ENCODE results near the gene ZNF512. TPM values are rescaled to one million over a fixed set of nuclear protein-coding genes. Genes with fewer than 3 reads are reported as not detected.

Gene ZNF512
- total RNA-seq, 4 donors from 2014 or later, result 17.9 to 82.9 (median 42.6) TPM

GRCh38 chr2:27559228-27559627 lies 23.6 kb upstream of the ZNF512 start:
- no peaks in the 10 kb centered on the region for H3K27me3 ChIP-seq
- H3K4me1 ChIP-seq, result no peaks in the 10 kb centered on the region
- no peak for DNase-seq
- H3K36me3 ChIP-seq, result no peaks in the 10 kb centered on the region
- no peak overlapping the region for H3K4me3 ChIP-seq
- TF ChIP-seq POLR2A (IDR thresholded peaks at IDR 0.05) (no peak), CTCF (IDR thresholded peaks at IDR 0.05) (no peak)
- H3K27ac ChIP-seq, result no peak overlapping the region
- intact Hi-C loops (cut with DNase I; ENCODE audit: low total_unique reads), result no loop called here
- no peaks in the 10 kb centered on the region for H3K9me3 ChIP-seq

GRCh38 chr2:27561060-27561459 lies 21.8 kb upstream of the ZNF512 start:
- H3K4me3 ChIP-seq, result no peak overlapping the region
- DNase-seq, result no peak
- intact Hi-C loops (cut with DNase I; ENCODE audit: low total_unique reads), result no loop called here
- H3K4me1 ChIP-seq, result no peaks in the 10 kb centered on the region
- H3K36me3 ChIP-seq, result no peaks in the 10 kb centered on the region
- no peaks in the 10 kb centered on the region for H3K27me3 ChIP-seq
- H3K27ac ChIP-seq, result no peak overlapping the region
- no peak for TF ChIP-seq CTCF (IDR thresholded peaks at IDR 0.05)
- no peak for TF ChIP-seq POLR2A (IDR thresholded peaks at IDR 0.05)
- H3K9me3 ChIP-seq, result no peaks in the 10 kb centered on the region

GRCh38 chr2:27566628-27567027 lies 16.2 kb upstream of the ZNF512 start:
- Histone ChIP-seq H3K27ac (no peak overlapping the region), H3K4me3 (no peak overlapping the region), H3K36me3 (no peaks in the 10 kb centered on the region), H3K27me3 (no peaks in the 10 kb centered on the region), H3K4me1 (no peaks in the 10 kb centered on the region), H3K9me3 (no peaks in the 10 kb centered on the region)
- TF ChIP-seq POLR2A (IDR thresholded peaks at IDR 0.05) (no peak), CTCF (IDR thresholded peaks at IDR 0.05) (no peak)
- DNase-seq, result no peak
- intact Hi-C loops (cut with DNase I; ENCODE audit: low total_unique reads), result no loop called here

GRCh38 chr2:27569398-27569797 lies 13.4 kb upstream of the ZNF512 start:
- intact Hi-C loops (cut with DNase I; ENCODE audit: low total_unique reads), result no loop called here
- Histone ChIP-seq H3K4me3 (no peak overlapping the region), H3K4me1 (no peaks in the 10 kb centered on the region), H3K36me3 (no peaks in the 10 kb centered on the region), H3K9me3 (no peaks in the 10 kb centered on the region), H3K27ac (no peak overlapping the region), H3K27me3 (no peaks in the 10 kb centered on the region)
- no peak for DNase-seq
- TF ChIP-seq POLR2A (IDR thresholded peaks at IDR 0.05) (no peak), CTCF (IDR thresholded peaks at IDR 0.05) (no peak)

GRCh38 chr2:27571197-27571596 lies 11.6 kb upstream of the ZNF512 start:
- Histone ChIP-seq H3K36me3 (no peaks in the 10 kb centered on the region), H3K4me3 (no peak overlapping the region), H3K4me1 (no peaks in the 10 kb centered on the region), H3K9me3 (no peaks in the 10 kb centered on the region), H3K27ac (no peak overlapping the region), H3K27me3 (no peaks in the 10 kb centered on the region)
- no peak for TF ChIP-seq POLR2A (IDR thresholded peaks at IDR 0.05)
- TF ChIP-seq CTCF (IDR thresholded peaks at IDR 0.05), result no peak
- intact Hi-C loops (cut with DNase I; ENCODE audit: low total_unique reads), result no loop called here
- DNase-seq, result no peak

Measured in uterus (tissue), 4 donors.